ENCODE results near the gene SEC24D.

The SEC24D gene

GRCh38 chr4:118823471-118823870 is 12.5 kb downstream of the SEC24D start:
- DNase-seq (ENCODE audit: insufficient read length) (no peak), FAIRE-seq (no peak)
- TF ChIP-seq TAF1 (IDR thresholded peaks at IDR 0.05; ENCODE audit: borderline replicate concordance, low read depth, low read length) (no peak), POLR2A (IDR thresholded peaks at IDR 0.05; ENCODE audit: low read depth, low read length) (no peak), POLR2AphosphoS5 (IDR thresholded peaks at IDR 0.05; ENCODE audit: low read depth, low read length) (no peak)

- FAIRE-seq (peak; percentile 5), DNase-seq (ENCODE audit: insufficient read length) (no peak)
- TF ChIP-seq TAF1 (IDR thresholded peaks at IDR 0.05; ENCODE audit: borderline replicate concordance, low read depth, low read length), result no peak
- no peak for TF ChIP-seq POLR2AphosphoS5 (IDR thresholded peaks at IDR 0.05; ENCODE audit: low read depth, low read length)
- TF ChIP-seq POLR2A (IDR thresholded peaks at IDR 0.05; ENCODE audit: low read depth, low read length), result no peak
Observed at GRCh38 chr4:118821590-118822293, 14.2 kb downstream of the SEC24D start.

GRCh38 chr4:118817178-118817930 is 18.6 kb downstream of the SEC24D start:
- FAIRE-seq, result no peak
- DNase-seq (ENCODE audit: insufficient read length), result no peak
- no peak for TF ChIP-seq POLR2A (IDR thresholded peaks at IDR 0.05; ENCODE audit: low read depth, low read length)
- TF ChIP-seq TAF1 (IDR thresholded peaks at IDR 0.05; ENCODE audit: borderline replicate concordance, low read depth, low read length), result no peak
- no peak for TF ChIP-seq POLR2AphosphoS5 (IDR thresholded peaks at IDR 0.05; ENCODE audit: low read depth, low read length)

GRCh38 chr4:118816538-118817177 is 19.3 kb downstream of the SEC24D start:
- no peak for TF ChIP-seq POLR2AphosphoS5 (IDR thresholded peaks at IDR 0.05; ENCODE audit: low read depth, low read length)
- TF ChIP-seq POLR2A (IDR thresholded peaks at IDR 0.05; ENCODE audit: low read depth, low read length), result no peak
- no peak for TF ChIP-seq TAF1 (IDR thresholded peaks at IDR 0.05; ENCODE audit: borderline replicate concordance, low read depth, low read length)
- DNase-seq (ENCODE audit: insufficient read length) (no peak), FAIRE-seq (no peak)

- no peak for TF ChIP-seq POLR2AphosphoS5 (IDR thresholded peaks at IDR 0.05; ENCODE audit: low read depth, low read length)
- FAIRE-seq (no peak), DNase-seq (ENCODE audit: insufficient read length) (no peak)
Observed at GRCh38 chr4:118814891-118815290, 21.0 kb downstream of the SEC24D start.

- DNase-seq (ENCODE audit: insufficient read length), result no peak
- no peak for FAIRE-seq
- TF ChIP-seq POLR2AphosphoS5 (IDR thresholded peaks at IDR 0.05; ENCODE audit: low read depth, low read length) (no peak), POLR2A (IDR thresholded peaks at IDR 0.05; ENCODE audit: low read depth, low read length) (no peak), TAF1 (IDR thresholded peaks at IDR 0.05; ENCODE audit: borderline replicate concordance, low read depth, low read length) (no peak)
Observed at GRCh38 chr4:118814058-118814457, 21.9 kb downstream of the SEC24D start.

GRCh38 chr4:118813561-118813960 is 22.4 kb downstream of the SEC24D start:
- TF ChIP-seq POLR2AphosphoS5 (IDR thresholded peaks at IDR 0.05; ENCODE audit: low read depth, low read length) (no peak), TAF1 (IDR thresholded peaks at IDR 0.05; ENCODE audit: borderline replicate concordance, low read depth, low read length) (no peak), POLR2A (IDR thresholded peaks at IDR 0.05; ENCODE audit: low read depth, low read length) (no peak)
- DNase-seq (ENCODE audit: insufficient read length) (no peak), FAIRE-seq (no peak)

- TF ChIP-seq TAF1 (IDR thresholded peaks at IDR 0.05; ENCODE audit: borderline replicate concordance, low read depth, low read length) (no peak), POLR2A (IDR thresholded peaks at IDR 0.05; ENCODE audit: low read depth, low read length) (no peak), POLR2AphosphoS5 (IDR thresholded peaks at IDR 0.05; ENCODE audit: low read depth, low read length) (no peak)
Observed at GRCh38 chr4:118811832-118812231, 24.1 kb downstream of the SEC24D start.

GRCh38 chr4:118810991-118811764 is 24.7 kb downstream of the SEC24D start:
- TF ChIP-seq TAF1 (IDR thresholded peaks at IDR 0.05; ENCODE audit: borderline replicate concordance, low read depth, low read length), result no peak
- TF ChIP-seq POLR2AphosphoS5 (IDR thresholded peaks at IDR 0.05; ENCODE audit: low read depth, low read length), result no peak
- TF ChIP-seq POLR2A (IDR thresholded peaks at IDR 0.05; ENCODE audit: low read depth, low read length), result no peak
- FAIRE-seq, result no peak
- no peak for DNase-seq (ENCODE audit: insufficient read length)

More at GRCh38 chr4:118811832-118812231, 24.1 kb downstream of the SEC24D start:
- FAIRE-seq (no peak), DNase-seq (ENCODE audit: insufficient read length) (no peak)

GRCh38 chr4:118807659-118808058 is 28.3 kb downstream of the SEC24D start:
- FAIRE-seq (no peak), DNase-seq (ENCODE audit: insufficient read length) (no peak)
- TF ChIP-seq TAF1 (IDR thresholded peaks at IDR 0.05; ENCODE audit: borderline replicate concordance, low read depth, low read length) (no peak), POLR2A (IDR thresholded peaks at IDR 0.05; ENCODE audit: low read depth, low read length) (no peak), POLR2AphosphoS5 (IDR thresholded peaks at IDR 0.05; ENCODE audit: low read depth, low read length) (no peak)

GRCh38 chr4:118803253-118803652 is 32.7 kb downstream of the SEC24D start:
- FAIRE-seq (no peak), DNase-seq (ENCODE audit: insufficient read length) (no peak)

More at GRCh38 chr4:118803253-118803652, 32.7 kb downstream of the SEC24D start:
- TF ChIP-seq TAF1 (IDR thresholded peaks at IDR 0.05; ENCODE audit: borderline replicate concordance, low read depth, low read length) (no peak), POLR2AphosphoS5 (IDR thresholded peaks at IDR 0.05; ENCODE audit: low read depth, low read length) (no peak), POLR2A (IDR thresholded peaks at IDR 0.05; ENCODE audit: low read depth, low read length) (no peak)

Data from GM12892 (cell line).